Breast epithelium (tissue), 3 donors: Measurements from ENCODE around the gene CCDC137.

Source experiments
- POLR2A ChIP-seq: fragments of 450-650 bp; IDR thresholded peaks from one replicate; pipeline ENCODE4 v1.6.1; 2016; ENCODE audit warnings: antibody characterized with exemption, mild to moderate bottlenecking, moderate library complexity
- POLR2AphosphoS5 ChIP-seq, 3 donors: sonication (generic); formaldehyde crosslinking; IDR thresholded peaks; one replicate each; pipeline ENCODE4 v1.6.1; 2017; ENCODE audit warnings: antibody characterized with exemption in 3 of 3
- TF ChIP-seq, protein P1 (sequence below), 3 donors: fragments of 450-650 bp; IDR thresholded peaks; one replicate each; pipeline ENCODE4 v1.5.1; 2016 to 2017; ENCODE audit warnings: antibody characterized with exemption in 3 of 3, mild to moderate bottlenecking in 3 of 3, moderate library complexity in 3 of 3

DNA sequence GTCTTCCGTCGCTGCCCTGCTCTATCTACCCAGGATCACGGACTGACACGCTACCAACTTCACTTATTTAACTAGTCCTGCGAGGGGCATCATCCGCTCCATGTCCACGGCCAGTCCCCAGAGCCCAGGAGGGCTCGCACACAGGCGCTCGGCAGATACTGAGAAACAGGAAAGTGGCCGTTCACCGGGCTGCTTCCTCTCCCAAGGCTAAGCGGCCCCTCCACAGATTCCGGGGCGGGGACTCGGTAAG, 520 bp upstream of the CCDC137 start:
- TF ChIP-seq, protein P1, sequence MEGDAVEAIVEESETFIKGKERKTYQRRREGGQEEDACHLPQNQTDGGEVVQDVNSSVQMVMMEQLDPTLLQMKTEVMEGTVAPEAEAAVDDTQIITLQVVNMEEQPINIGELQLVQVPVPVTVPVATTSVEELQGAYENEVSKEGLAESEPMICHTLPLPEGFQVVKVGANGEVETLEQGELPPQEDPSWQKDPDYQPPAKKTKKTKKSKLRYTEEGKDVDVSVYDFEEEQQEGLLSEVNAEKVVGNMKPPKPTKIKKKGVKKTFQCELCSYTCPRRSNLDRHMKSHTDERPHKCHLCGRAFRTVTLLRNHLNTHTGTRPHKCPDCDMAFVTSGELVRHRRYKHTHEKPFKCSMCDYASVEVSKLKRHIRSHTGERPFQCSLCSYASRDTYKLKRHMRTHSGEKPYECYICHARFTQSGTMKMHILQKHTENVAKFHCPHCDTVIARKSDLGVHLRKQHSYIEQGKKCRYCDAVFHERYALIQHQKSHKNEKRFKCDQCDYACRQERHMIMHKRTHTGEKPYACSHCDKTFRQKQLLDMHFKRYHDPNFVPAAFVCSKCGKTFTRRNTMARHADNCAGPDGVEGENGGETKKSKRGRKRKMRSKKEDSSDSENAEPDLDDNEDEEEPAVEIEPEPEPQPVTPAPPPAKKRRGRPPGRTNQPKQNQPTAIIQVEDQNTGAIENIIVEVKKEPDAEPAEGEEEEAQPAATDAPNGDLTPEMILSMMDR (IDR thresholded peaks at IDR 0.05) = no peak
- TF ChIP-seq POLR2A (no peak), POLR2AphosphoS5 (IDR thresholded peaks at IDR 0.05) (no peak)
